Activated CD4-positive, CD25-positive, alpha-beta regulatory T cell (primary cell): Measurements from ENCODE around the gene SMG5.
"Not testable (repeated sequence)": the region's sequence is repeated elsewhere in the genome, so short reads cannot be mapped to it uniquely, and the experiment has no call there.

Source experiments
- DNase-seq, 4 experiments: peaks; one replicate each; lab custom pipeline; 2025; lab: John Stamatoyannopoulos, UW

SMG5 gene

GRCh38 chr1:156282479-156283222, at the start of gene SMG5:
TSS of gene SMG5 (minus strand) at chr1:156282825. CDS start at chr1:156282680, 145 bp downstream.
- peak; percentile 81 to 92 (median 88) for DNase-seq

GRCh38 chr1:156323179-156323578, 40.6 kb upstream of the SMG5 start:
- not testable (repeated sequence) for DNase-seq

- no peak for DNase-seq
Measured at GRCh38 chr1:156320560-156320959, 37.9 kb upstream of the SMG5 start.

- DNase-seq = no peak
Measured at GRCh38 chr1:156319664-156320063, 37.0 kb upstream of the SMG5 start.

GRCh38 chr1:156316909-156317308, 34.3 kb upstream of the SMG5 start:
- no peak for DNase-seq

GRCh38 chr1:156310962-156311361, 28.3 kb upstream of the SMG5 start:
- no peak for DNase-seq

GRCh38 chr1:156308078-156308477, 25.5 kb upstream of the SMG5 start:
- DNase-seq = no peak

- DNase-seq = no peak
Measured at GRCh38 chr1:156305215-156305614, 22.6 kb upstream of the SMG5 start.

GRCh38 chr1:156303241-156303640, 20.6 kb upstream of the SMG5 start:
- DNase-seq = no peak

- no peak for DNase-seq
Measured at GRCh38 chr1:156298852-156299357, 16.3 kb upstream of the SMG5 start, which contains the start of gene VHLL. TSS of gene VHLL (minus strand) at chr1:156299307. CDS start at chr1:156299189, 118 bp downstream.

GRCh38 chr1:156295391-156295947, 12.8 kb upstream of the SMG5 start, which contains the start of gene GLMP:
TSS of gene GLMP (minus strand) at chr1:156295679. CDS start at chr1:156295645, 34 bp downstream.
- DNase-seq = peak in 2 of 4 experiments; percentile 15 to 29

GRCh38 chr1:156293895-156294294, 11.3 kb upstream of the SMG5 start:
- no peak for DNase-seq

- no peak for DNase-seq
Measured at GRCh38 chr1:156293098-156293434, 10.4 kb upstream of the SMG5 start.

GRCh38 chr1:156291226-156292061, 8.8 kb upstream of the SMG5 start:
- no peak for DNase-seq

GRCh38 chr1:156289857-156290256, 7.2 kb upstream of the SMG5 start:
- DNase-seq = no peak

GRCh38 chr1:156286061-156286460, 3.4 kb upstream of the SMG5 start:
- DNase-seq = no peak

GRCh38 chr1:156285437-156285836, 2.8 kb upstream of the SMG5 start:
- DNase-seq = no peak

- no peak for DNase-seq
Measured at GRCh38 chr1:156284757-156285156, 2.1 kb upstream of the SMG5 start.

- DNase-seq = no peak
Measured at GRCh38 chr1:156284112-156284511, 1.5 kb upstream of the SMG5 start, which contains the start of gene TMEM79. TSS of gene TMEM79 (plus strand) at chr1:156284325. CDS start at chr1:156285227, 902 bp downstream.

- DNase-seq = no peak
Measured at GRCh38 chr1:156283521-156283920, 896 bp upstream of the SMG5 start.

- no peak for DNase-seq
Measured at GRCh38 chr1:156281693-156282478, 739 bp downstream of the SMG5 start.

- DNase-seq = no peak
Measured at GRCh38 chr1:156281281-156281680, 1.3 kb downstream of the SMG5 start.
